ENCODE measurements around the gene ARGLU1. TPM values are rescaled to one million over a fixed set of nuclear protein-coding genes. Genes with fewer than 3 reads are reported as not detected.
A peak's percentile ranks its signal among the peaks of the same experiment; 100 is the strongest.

The ARGLU1 gene
- total RNA-seq, 4 donors from 2014 or later = 95.4 to 233 (median 126) TPM

GRCh38 chr13:106532111-106532929 is 35.6 kb downstream of the ARGLU1 start:
- Histone ChIP-seq H3K27ac (peak overlapping the region in 2 of 4 donors; percentile 19 to 89), H3K36me3 (no peaks in the 10 kb centered on the region), H3K4me1 (peaks cover 0 to 13% (median 12%) of the 10 kb centered on the region in 4 donors), H3K27me3 (no peaks in the 10 kb centered on the region), H3K4me3 (peak overlapping the region in 3 of 4 donors; percentile 49 to 88 (median 79)), H3K9me3 (no peaks in the 10 kb centered on the region)
- no peak for TF ChIP-seq CTCF (IDR thresholded peaks at IDR 0.05)
- no peak for TF ChIP-seq POLR2A (IDR thresholded peaks at IDR 0.05)
- peak in 1 of 3 donors; percentile 58 for DNase-seq

- Histone ChIP-seq H3K27ac (no peak overlapping the region), H3K4me1 (peaks cover 0 to 12% (median 10%) of the 10 kb centered on the region in 4 donors), H3K9me3 (no peaks in the 10 kb centered on the region), H3K36me3 (no peaks in the 10 kb centered on the region), H3K27me3 (no peaks in the 10 kb centered on the region), H3K4me3 (peak overlapping the region in 2 of 4 donors; percentile 7 to 88)
- TF ChIP-seq POLR2A (IDR thresholded peaks at IDR 0.05) (no peak), CTCF (IDR thresholded peaks at IDR 0.05) (no peak)
- DNase-seq = no peak
Measured at GRCh38 chr13:106530980-106531481, 36.9 kb downstream of the ARGLU1 start.

- Histone ChIP-seq H3K4me1 (peaks cover 0 to 12% (median 10%) of the 10 kb centered on the region in 4 donors), H3K4me3 (peak overlapping the region in 1 of 4 donors; percentile 88), H3K27me3 (no peaks in the 10 kb centered on the region), H3K36me3 (no peaks in the 10 kb centered on the region), H3K9me3 (no peaks in the 10 kb centered on the region), H3K27ac (no peak overlapping the region)
- no peak for DNase-seq
- TF ChIP-seq POLR2A (IDR thresholded peaks at IDR 0.05) = no peak
- no peak for TF ChIP-seq CTCF (IDR thresholded peaks at IDR 0.05)
Measured at GRCh38 chr13:106530171-106530851, 37.6 kb downstream of the ARGLU1 start.

- TF ChIP-seq POLR2A (IDR thresholded peaks at IDR 0.05) (no peak), CTCF (IDR thresholded peaks at IDR 0.05) (no peak)
- Histone ChIP-seq H3K27ac (no peak overlapping the region), H3K9me3 (no peaks in the 10 kb centered on the region), H3K27me3 (no peaks in the 10 kb centered on the region), H3K36me3 (no peaks in the 10 kb centered on the region), H3K4me3 (no peak overlapping the region), H3K4me1 (peaks cover 0 to 10% (median 8%) of the 10 kb centered on the region in 4 donors)
- DNase-seq = no peak
Measured at GRCh38 chr13:106529415-106530170, 38.3 kb downstream of the ARGLU1 start.

GRCh38 chr13:106528718-106529414 is 39.1 kb downstream of the ARGLU1 start:
- H3K9me3 ChIP-seq = no peaks in the 10 kb centered on the region
- H3K36me3 ChIP-seq = no peaks in the 10 kb centered on the region
- no peak for DNase-seq
- H3K4me1 ChIP-seq = peaks cover 0 to 5% (median 2%) of the 10 kb centered on the region in 4 donors
- no peak overlapping the region for H3K27ac ChIP-seq
- no peaks in the 10 kb centered on the region for H3K27me3 ChIP-seq
- TF ChIP-seq POLR2A (IDR thresholded peaks at IDR 0.05) = no peak
- no peak for TF ChIP-seq CTCF (IDR thresholded peaks at IDR 0.05)
- no peak overlapping the region for H3K4me3 ChIP-seq
